LoVo (cell line): Measurements from ENCODE around the gene ZNF549.

ENCODE experiments used
- DNase-seq: peaks from one replicate; pipeline ENCODE4 v3.0.0-alpha.2; 2016; ENCODE audit warnings: low spot score

ZNF549 gene

DNA sequence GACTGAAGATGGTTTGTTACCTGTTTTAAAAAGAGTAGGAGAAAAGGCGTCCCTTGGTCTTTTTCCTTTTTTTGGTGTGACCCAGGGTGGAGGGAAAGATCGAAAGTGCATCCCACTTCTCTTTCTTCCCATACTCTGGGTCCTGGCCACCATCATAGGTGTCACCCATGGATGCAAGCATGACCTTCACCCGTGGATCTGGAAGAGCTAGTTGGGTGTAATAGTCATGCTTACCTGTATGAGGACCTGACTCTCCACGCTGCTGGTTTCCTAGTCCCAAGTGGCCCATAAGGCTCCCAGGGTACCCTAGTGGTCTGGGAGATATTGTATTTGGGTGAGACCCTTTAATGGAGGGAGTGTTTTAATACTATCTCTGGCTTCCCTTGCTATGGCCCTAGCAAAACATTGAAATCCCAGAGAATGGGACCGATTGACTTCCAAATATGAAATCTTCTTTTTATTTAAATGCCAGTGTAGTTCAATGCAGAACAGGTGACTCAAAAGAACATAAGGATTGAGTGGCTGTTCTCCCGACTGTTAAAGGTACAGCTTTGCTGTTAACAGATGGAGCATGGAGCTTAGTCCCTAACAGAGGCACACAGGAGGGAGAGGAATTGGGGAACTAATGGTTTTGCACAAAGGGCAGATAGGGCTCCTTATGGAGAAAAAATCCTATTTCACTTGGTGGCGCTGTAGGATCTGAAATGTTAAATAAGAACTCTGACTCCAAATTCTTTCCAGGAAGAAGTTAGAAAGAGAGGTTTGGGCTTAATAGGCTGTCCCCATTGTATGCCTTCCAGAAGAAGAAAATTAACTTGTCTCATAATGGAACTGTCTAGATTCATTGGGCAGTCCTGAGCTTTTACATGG lies 39.5 kb downstream of the ZNF549 start:
- no peak for DNase-seq

DNA sequence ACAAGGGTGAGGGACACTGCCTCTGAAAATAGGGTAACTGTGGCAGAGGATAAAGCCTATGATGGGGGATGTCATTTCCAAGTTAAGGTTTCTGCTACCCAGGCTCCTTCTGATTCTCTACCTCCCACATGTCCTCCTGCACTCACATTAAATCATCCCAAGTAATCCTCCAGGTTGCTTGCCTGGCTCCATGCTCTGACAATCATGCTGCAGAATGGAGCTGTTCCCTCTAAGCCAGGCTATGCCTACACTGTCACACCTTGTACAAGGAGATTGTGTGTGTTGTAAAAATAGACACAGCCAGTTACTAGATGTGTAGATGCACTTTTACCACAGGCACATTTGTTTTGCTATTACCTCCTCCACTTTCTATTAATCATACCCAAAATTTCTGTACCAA lies 43.6 kb downstream of the ZNF549 start:
- no peak for DNase-seq

DNA sequence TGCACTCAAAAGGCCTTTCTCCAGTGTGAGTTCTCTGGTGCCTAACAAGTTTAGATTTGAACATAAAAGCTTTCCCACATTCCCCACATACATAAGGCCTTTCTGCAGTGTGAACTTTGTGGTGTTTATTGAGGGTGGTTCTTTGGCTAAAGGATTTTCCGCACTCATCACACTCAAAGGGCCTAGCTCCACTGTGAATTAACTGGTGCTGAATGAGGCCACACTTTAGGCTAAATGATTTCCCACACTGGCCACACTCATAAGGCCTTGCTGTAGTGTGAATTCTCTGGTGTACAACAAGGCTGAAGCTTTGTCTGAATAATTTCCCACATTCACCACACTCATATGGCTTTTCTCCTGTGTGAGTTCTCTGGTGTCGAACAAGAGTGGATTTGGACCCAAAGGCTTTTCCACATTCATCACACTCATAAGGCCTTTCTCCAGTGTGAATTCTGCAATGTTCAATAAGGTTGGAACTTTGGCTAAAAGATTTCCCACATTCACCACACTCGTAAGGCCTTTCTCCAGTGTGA lies 45.3 kb downstream of the ZNF549 start:
- no peak for DNase-seq

DNA sequence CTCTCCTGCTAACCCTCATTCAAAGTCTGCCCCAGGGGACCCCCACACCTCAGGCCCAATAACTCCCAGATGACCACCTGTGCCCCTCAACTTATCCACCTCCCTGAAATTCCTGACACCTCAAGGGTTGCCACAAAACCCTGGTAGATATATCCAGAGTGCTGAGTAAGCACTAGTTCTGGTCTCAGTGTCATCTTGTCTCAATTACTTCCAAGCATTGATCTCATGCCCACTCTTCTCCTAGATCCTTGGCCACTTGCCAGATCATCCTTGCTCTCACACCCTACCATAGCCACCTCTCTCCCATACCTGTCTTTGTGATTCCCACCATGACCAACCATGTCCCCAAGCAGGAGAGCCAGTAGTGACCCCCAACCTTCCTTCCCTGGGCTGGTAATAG lies 49.5 kb downstream of the ZNF549 start:
- no peak for DNase-seq

DNA sequence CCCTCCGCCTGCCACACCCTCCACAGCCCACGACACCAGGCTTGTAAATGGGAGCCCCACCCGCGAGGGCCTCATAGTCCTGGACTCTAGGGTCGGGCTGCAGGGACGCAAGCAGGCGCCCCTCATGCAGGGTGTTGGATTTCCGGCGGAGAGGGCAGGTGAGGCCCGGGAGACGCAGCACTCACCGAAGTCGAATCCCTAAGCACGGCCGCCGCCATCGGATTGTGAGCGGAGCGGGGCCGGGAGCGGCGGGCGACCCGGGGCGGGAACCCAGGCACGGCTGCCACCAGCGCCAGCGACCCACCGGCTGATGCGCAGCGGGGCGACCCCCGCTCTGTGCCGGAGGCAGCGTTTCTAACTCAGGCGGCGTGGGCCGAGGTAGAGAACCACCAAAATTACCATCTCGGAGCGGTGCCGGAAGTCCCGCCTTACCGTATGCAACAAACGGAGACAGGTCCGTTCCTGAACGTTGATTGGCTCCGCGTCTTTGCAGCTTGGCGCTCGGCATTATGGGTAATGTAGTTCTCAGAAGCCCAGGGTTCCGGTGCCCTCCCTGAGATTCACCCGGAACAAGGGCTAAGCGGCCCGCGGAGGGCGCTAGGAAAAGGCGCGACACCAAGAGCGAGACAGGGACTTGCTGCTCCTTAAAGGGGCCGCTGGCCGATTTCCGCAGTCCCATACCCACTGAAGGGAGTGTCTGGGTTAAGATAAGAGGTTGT lies 51.5 kb downstream of the ZNF549 start, which contains the start of gene ZNF416:
Gene ZNF416 (minus strand): TSS at position 425 of the 719 bp plus-strand sequence. CDS start 207 bp downstream, at position 218.
- DNase-seq = no peak

DNA sequence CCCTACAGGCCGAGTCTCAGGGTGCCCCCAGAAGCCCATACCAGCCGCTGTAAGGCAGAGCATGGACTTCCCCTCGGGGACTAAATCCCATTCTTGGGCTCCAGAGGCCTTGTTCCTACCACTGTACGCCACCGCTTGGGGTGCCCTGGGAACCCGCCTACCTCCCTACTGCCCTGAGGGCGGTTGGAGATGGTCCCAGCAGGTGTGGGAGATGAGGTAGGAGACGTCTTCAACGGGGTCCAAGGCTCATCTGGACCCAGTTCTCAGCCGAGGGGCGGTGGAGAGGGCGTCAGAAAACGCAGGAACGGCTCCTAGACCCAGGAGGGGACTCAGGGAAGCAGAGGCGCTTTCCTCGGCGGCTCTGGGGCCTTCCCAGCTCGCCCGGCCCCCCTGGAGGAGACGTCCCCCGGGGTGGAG lies 56.0 kb downstream of the ZNF549 start:
- no peak for DNase-seq

DNA sequence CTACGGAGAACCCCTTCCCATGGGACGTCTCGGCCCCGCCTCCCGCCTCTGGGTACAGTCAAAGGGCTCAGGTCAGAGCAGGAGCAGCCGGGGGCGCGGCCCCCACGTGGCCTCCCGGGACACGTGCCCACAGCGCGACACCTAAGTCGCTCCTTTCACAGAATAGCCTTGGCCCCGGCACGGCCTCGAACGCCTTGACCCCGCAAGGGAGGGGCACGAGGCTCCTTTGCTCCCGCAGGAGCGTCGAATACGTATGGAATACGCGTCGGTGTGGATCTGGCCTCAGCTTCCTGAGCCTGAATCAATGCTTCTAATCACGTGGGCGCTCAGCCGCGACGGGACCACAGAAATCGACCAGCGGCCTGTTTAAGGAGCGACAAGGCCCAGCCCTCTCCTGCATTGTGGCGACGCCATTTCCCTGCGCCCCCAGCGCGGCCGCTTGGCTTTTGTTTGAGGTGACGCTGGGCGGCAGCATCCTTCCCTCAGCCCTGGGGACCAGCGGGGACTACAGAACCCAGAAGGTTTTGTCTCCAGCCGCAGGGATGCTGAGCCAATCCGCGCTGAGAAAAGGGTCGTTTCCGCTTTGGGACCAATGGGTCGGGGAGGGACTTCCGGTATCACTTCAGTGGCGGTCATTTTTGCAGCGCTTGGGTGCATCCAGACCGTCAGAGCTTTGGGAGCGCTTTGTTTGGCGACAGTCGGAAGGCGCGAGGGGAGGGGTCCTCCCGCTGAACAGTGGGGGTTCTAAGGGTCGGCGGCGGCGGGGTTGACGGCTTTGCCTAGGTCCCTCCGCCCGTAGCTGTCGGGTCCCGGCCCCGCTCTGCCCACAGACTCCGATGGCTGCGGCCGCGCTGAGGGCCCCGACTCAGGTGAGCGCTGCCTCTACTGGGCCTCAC lies 56.6 kb downstream of the ZNF549 start, which contains the start of gene ZIK1:
Gene ZIK1 (plus strand): TSS at position 625 of the 896 bp plus-strand sequence. CDS start 212 bp downstream, at position 837.
- no peak for DNase-seq

DNA sequence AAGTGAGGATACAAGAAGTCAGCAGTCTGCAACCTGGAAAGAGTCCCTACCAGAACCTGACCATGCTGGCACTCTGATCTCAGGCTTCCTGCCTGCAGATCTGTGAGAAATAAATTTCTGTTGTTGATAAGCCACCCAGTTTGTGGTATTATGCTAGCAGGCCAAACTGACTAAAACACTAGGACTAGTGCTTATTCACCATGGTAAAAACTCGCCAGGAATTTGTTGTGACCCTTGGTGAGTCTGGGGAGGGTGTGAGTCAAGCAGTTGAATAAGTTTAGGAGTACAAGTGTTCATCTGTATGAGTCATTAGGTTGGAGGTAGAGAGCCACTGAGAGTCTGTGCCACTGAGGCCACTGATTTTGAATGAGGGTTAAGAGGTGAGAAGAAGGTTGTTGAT lies 60.4 kb downstream of the ZNF549 start:
- no peak for DNase-seq

DNA sequence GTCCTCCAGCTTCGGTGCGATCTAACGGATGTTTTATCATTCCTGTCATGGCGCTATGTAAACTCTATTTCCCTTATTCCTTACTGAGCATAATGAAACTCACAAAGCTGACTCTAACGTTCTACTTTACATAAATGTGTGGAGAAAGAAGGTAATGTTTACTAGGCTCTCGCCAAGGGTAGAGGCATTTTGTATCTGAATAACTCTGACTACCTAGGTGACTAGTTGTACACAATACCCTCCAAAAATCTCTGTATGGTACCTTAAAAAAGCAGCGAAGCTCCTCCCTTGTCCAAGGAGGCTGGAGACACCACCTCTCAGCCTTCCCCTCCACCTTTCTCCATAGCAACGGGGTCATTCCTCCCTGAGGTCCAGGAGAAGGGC lies 72.2 kb downstream of the ZNF549 start:
- no peak for DNase-seq

DNA sequence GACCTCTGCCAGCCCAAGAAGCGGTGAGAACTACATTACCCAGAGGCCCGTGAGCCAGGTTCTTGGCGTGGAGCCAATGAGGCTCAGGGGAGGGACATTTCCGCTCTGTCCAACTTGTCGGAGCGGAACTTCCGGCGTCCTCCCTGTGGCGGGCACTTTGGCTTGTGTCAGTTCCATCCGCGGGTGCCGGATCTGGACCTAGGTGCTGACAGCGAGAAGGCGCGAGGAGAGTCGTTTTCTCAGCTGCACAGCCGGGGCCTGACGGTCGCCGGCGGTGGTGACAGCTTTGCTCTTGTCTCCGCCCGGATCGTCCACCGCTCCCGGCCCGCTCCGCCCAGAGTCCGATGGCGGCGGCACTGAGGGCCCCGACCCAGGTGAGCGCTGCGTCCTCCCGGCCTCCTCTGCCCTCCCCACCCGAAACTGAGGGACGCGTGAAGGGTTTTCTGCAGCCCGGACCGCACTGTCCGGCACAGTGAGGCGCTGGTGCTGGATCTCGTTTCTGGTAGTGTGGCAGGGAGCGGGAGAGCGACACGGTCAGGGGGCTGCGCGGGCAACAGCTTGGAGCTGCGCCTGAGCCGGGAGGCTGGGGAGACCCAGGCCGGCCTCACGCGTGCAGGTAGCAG lies 72.7 kb downstream of the ZNF549 start, which contains the start of gene ZNF530:
Gene ZNF530 (plus strand): TSS at position 125 of the 623 bp plus-strand sequence. CDS start 4,461 bp downstream, outside the sequence.
- DNase-seq = no peak

DNA sequence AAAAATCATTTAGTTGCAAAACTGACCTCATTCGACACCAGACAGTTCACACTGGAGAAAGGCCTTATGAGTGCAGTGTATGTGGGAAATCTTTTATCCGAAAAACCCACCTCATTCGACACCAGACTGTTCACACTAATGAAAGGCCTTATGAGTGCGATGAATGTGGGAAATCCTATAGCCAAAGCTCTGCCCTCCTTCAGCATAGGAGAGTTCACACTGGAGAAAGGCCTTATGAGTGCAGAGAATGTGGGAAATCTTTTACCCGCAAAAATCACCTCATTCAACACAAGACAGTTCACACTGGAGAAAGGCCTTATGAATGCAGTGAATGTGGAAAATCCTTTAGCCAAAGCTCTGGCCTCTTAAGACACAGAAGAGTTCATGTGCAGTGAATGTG lies 79.8 kb downstream of the ZNF549 start:
- DNase-seq = no peak
